H9 (cell line): ENCODE results near the gene LIMS1. TPM values are rescaled to one million over a fixed set of nuclear protein-coding genes. Genes with fewer than 3 reads are reported as not detected.

Experiments
- DNase-seq: peaks from one replicate; pipeline ENCODE4 v3.0.0-alpha.2; 2017
- H2AFZ ChIP-seq: one replicate; pipeline ENCODE4 v1.6.1; 2013; ENCODE audit warnings: mild to moderate bottlenecking, low read length, control low read depth, moderate library complexity
- H2AK5ac ChIP-seq: 2 replicates; pipeline ENCODE4 v1.6.1; 2013; ENCODE audit warnings: low read length, control low read depth, mixed read lengths; ENCODE audit not compliant: insufficient read length
- H2BK120ac ChIP-seq: one replicate; pipeline ENCODE4 v1.6.1; 2013; ENCODE audit warnings: low read depth, mild to moderate bottlenecking, low read length, control low read depth, inconsistent platforms; ENCODE audit not compliant: poor library complexity, severe bottlenecking
- H2BK12ac ChIP-seq: 2 replicates; pipeline ENCODE4 v1.6.1; 2013; ENCODE audit warnings: low read length, control low read depth, mixed read lengths, low read depth; ENCODE audit not compliant: insufficient read length
- H2BK15ac ChIP-seq: 2 replicates; pipeline ENCODE4 v1.6.1; 2013; ENCODE audit warnings: low read depth, low read length, control low read depth
- H2BK20ac ChIP-seq: one replicate; pipeline ENCODE4 v1.6.1; 2013; ENCODE audit warnings: low read depth, mild to moderate bottlenecking, low read length, control low read depth, inconsistent platforms; ENCODE audit not compliant: poor library complexity, severe bottlenecking
- H2BK5ac ChIP-seq: 2 replicates; pipeline ENCODE4 v1.6.1; 2013; ENCODE audit warnings: low read length, control low read depth, mixed read lengths; ENCODE audit not compliant: insufficient read length
- H3K14ac ChIP-seq: 2 replicates; pipeline ENCODE4 v1.6.1; 2013; ENCODE audit warnings: low read length, control low read depth; ENCODE audit not compliant: insufficient read depth
- H3K18ac ChIP-seq: 2 replicates; pipeline ENCODE4 v1.6.1; 2013; ENCODE audit warnings: low read depth, mild to moderate bottlenecking, mixed read lengths, low read length, control low read depth; ENCODE audit not compliant: insufficient read length
- H3K23ac ChIP-seq: 2 replicates; pipeline ENCODE4 v1.6.1; 2013; ENCODE audit warnings: low read length, control low read depth, mixed read lengths, low read depth; ENCODE audit not compliant: insufficient read length
- H3K23me2 ChIP-seq: 2 replicates; pipeline ENCODE4 v1.6.1; 2013; ENCODE audit warnings: low read depth, mild to moderate bottlenecking, mixed read lengths, low read length, control low read depth; ENCODE audit not compliant: insufficient read length, poor library complexity, severe bottlenecking
- H3K27ac ChIP-seq: 2 replicates; pipeline ENCODE4 v1.5.1; 2013; ENCODE audit warnings: low read length, control low read depth, mixed read lengths, low read depth; ENCODE audit not compliant: insufficient read length
- H3K27me3 ChIP-seq: 2 replicates; pipeline ENCODE4 v1.6.1; 2013; ENCODE audit warnings: low read length, control low read depth, inconsistent platforms; ENCODE audit not compliant: insufficient read depth
- H3K4ac ChIP-seq: 2 replicates; pipeline ENCODE4 v1.6.1; 2013; ENCODE audit warnings: low read depth, mild to moderate bottlenecking, control low read depth, inconsistent platforms, low read length, moderate library complexity
- H3K4me1 ChIP-seq: 2 replicates; pipeline ENCODE4 v1.6.1; 2013; ENCODE audit warnings: low read length, control low read depth, inconsistent platforms; ENCODE audit not compliant: insufficient read depth
- H3K4me2 ChIP-seq: 2 replicates; pipeline ENCODE4 v1.6.1; 2013; ENCODE audit warnings: low read length, control low read depth, mixed read lengths; ENCODE audit not compliant: insufficient read length, insufficient read depth
- H3K56ac ChIP-seq: 2 replicates; pipeline ENCODE4 v1.6.1; 2013; ENCODE audit warnings: low read depth, mild to moderate bottlenecking, mixed read lengths, low read length, control low read depth; ENCODE audit not compliant: insufficient read length
- H3K79me1 ChIP-seq: 2 replicates; pipeline ENCODE4 v1.6.1; 2013; ENCODE audit warnings: low read depth, mild to moderate bottlenecking, moderate library complexity, low read length, control low read depth, inconsistent platforms; ENCODE audit not compliant: insufficient read depth, poor library complexity, severe bottlenecking
- H3K79me2 ChIP-seq: 2 replicates; pipeline ENCODE4 v1.6.1; 2013; ENCODE audit warnings: low read length, control low read depth, inconsistent platforms; ENCODE audit not compliant: insufficient read depth
- H3K9ac ChIP-seq: 2 replicates; pipeline ENCODE4 v1.6.1; 2013; ENCODE audit warnings: low read length, control low read depth, mixed read lengths; ENCODE audit not compliant: insufficient read length; ENCODE audit errors: extremely low read depth
- H3K9me3 ChIP-seq: one replicate; pipeline ENCODE4 v1.6.1; 2013; ENCODE audit warnings: low read depth, low read length, inconsistent platforms; ENCODE audit not compliant: control insufficient read depth
- H3T11ph ChIP-seq: one replicate; pipeline ENCODE4 v1.6.1; 2013; ENCODE audit warnings: mild to moderate bottlenecking, low read length, control low read depth, inconsistent platforms
- H4K20me1 ChIP-seq: one replicate; pipeline ENCODE4 v1.6.1; 2013; ENCODE audit not compliant: control insufficient read depth, insufficient read length, insufficient read depth
- H4K5ac ChIP-seq: 2 replicates; pipeline ENCODE4 v1.6.1; 2013; ENCODE audit warnings: low read depth, mild to moderate bottlenecking, mixed read lengths, low read length, control low read depth; ENCODE audit not compliant: insufficient read length
- H4K8ac ChIP-seq: replicated peaks from 2 replicates; pipeline ENCODE4 v1.6.1; 2013; ENCODE audit warnings: low read length, control low read depth, mixed read lengths, low read depth; ENCODE audit not compliant: insufficient read length
- H4K91ac ChIP-seq: 2 replicates; pipeline ENCODE4 v1.6.1; 2013; ENCODE audit warnings: low read depth, mild to moderate bottlenecking, moderate library complexity, mixed read lengths, low read length, control low read depth; ENCODE audit not compliant: insufficient read length
- H3K27ac Mint-ChIP-seq, 3 experiments: 2 replicates in 2 of 3; 3 replicates in 1 of 3; pipeline ENCODE4 v1.8.0; 2020 to 2021; ENCODE audit warnings: mixed read lengths in 3 of 3, mild to moderate bottlenecking in 1 of 3, moderate library complexity in 1 of 3
- H3K27me3 Mint-ChIP-seq: 2 replicates; pipeline ENCODE4 v1.8.0; 2021; ENCODE audit warnings: low read depth, mild to moderate bottlenecking, moderate library complexity, mixed read lengths
- H3K36me3 Mint-ChIP-seq, 3 experiments: 2 replicates in 2 of 3; 3 replicates in 1 of 3; pipeline ENCODE4 v1.8.0; 2020 to 2021; ENCODE audit warnings: low read depth in 3 of 3, mixed read lengths in 3 of 3; ENCODE audit not compliant: insufficient read depth in 1 of 3
- H3K4me1 Mint-ChIP-seq, 2 experiments: 2 replicates each; pipeline ENCODE4 v1.8.0; 2020; ENCODE audit warnings: mixed read lengths in 2 of 2
- H3K4me3 Mint-ChIP-seq, 2 experiments: 2 replicates in 1 of 2; 3 replicates in 1 of 2; pipeline ENCODE4 v1.8.0; 2020 to 2021; ENCODE audit warnings: mild to moderate bottlenecking in 2 of 2, mixed read lengths in 2 of 2, moderate library complexity in 1 of 2
- H3K9me3 Mint-ChIP-seq, 2 experiments: 2 replicates in 1 of 2; 3 replicates in 1 of 2; pipeline ENCODE4 v1.8.0; 2020; ENCODE audit warnings: mild to moderate bottlenecking in 2 of 2, mixed read lengths in 2 of 2, moderate library complexity in 1 of 2
- WGBS: extraction: QIAGEN DNeasy Blood & Tissue Kit; methylation state at CpG from one replicate; pipeline ENCODE4 v1.1.7; 2013; ENCODE audit warnings: missing lambda C conversion rate, low lambda C conversion rate, mixed read lengths; ENCODE audit not compliant: insufficient read length; ENCODE audit errors: extremely low coverage; 5-methylcytosine and 5-hydroxymethylcytosine counted together
- total RNA-seq: library from RNA; stranded (reverse); gene quantifications from 2 replicates; pipeline ENCODE4 v1.2.1, GENCODE V29; 2021
- TF ChIP-seq, protein P1 (sequence below): fragments of 200-600 bp; sonication (generic); conservative IDR thresholded peaks from 3 replicates; pipeline ENCODE4 v1.8.0; 2021; ENCODE audit warnings: antibody characterized with exemption, mild to moderate bottlenecking

Gene LIMS1
- total RNA-seq, 1 experiment from 2014 or later: 37.7 TPM

GRCh38 chr2:108632332-108633160 lies 98.3 kb downstream of the LIMS1 start:
- no peak overlapping the region for H3K27ac ChIP-seq
- no peak overlapping the region for H4K91ac ChIP-seq
- Mint-ChIP-seq H3K27ac (peak overlapping the region in 1 of 3 experiments; percentile 47; a peak in 1 of 7 replicates), H3K9me3 (no peaks in the 10 kb centered on the region), H3K4me1 (peaks cover 17 to 31% of the 10 kb centered on the region in 2 experiments), H3K4me3 (no peak overlapping the region), H3K36me3 (no peaks in the 10 kb centered on the region), H3K27me3 (no peaks in the 10 kb centered on the region)
- no peaks in the 10 kb centered on the region for H3K27me3 ChIP-seq
- no peaks in the 10 kb centered on the region for H3K23me2 ChIP-seq
- no peak overlapping the region for H3K4ac ChIP-seq
- no peaks in the 10 kb centered on the region for H3K9me3 ChIP-seq
- no peaks in the 10 kb centered on the region for H4K20me1 ChIP-seq
- H2BK20ac ChIP-seq: no peak overlapping the region
- no peaks in the 10 kb centered on the region; the same call in 1 of the 2 replicates for H3K4me1 ChIP-seq
- H3K79me2 ChIP-seq: no peaks in the 10 kb centered on the region
- no peak overlapping the region for H2BK12ac ChIP-seq
- H2AK5ac ChIP-seq: no peak overlapping the region
- no peak overlapping the region for H2AFZ ChIP-seq
- no peak overlapping the region for H4K8ac ChIP-seq
- no peak overlapping the region for H3T11ph ChIP-seq
- H3K56ac ChIP-seq: no peak overlapping the region
- no peaks in the 10 kb centered on the region for H3K79me1 ChIP-seq
- H2BK120ac ChIP-seq: no peak overlapping the region
- no peak for DNase-seq
- TF ChIP-seq, protein P1, sequence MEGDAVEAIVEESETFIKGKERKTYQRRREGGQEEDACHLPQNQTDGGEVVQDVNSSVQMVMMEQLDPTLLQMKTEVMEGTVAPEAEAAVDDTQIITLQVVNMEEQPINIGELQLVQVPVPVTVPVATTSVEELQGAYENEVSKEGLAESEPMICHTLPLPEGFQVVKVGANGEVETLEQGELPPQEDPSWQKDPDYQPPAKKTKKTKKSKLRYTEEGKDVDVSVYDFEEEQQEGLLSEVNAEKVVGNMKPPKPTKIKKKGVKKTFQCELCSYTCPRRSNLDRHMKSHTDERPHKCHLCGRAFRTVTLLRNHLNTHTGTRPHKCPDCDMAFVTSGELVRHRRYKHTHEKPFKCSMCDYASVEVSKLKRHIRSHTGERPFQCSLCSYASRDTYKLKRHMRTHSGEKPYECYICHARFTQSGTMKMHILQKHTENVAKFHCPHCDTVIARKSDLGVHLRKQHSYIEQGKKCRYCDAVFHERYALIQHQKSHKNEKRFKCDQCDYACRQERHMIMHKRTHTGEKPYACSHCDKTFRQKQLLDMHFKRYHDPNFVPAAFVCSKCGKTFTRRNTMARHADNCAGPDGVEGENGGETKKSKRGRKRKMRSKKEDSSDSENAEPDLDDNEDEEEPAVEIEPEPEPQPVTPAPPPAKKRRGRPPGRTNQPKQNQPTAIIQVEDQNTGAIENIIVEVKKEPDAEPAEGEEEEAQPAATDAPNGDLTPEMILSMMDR: no peak
- no peak overlapping the region for H3K14ac ChIP-seq
- H3K9ac ChIP-seq: no peak overlapping the region
- no CpG with 5 or more reads among the region's 5 CpGs for WGBS
- no peak overlapping the region for H3K18ac ChIP-seq
- H4K5ac ChIP-seq: no peak overlapping the region
- H3K4me2 ChIP-seq: no peak overlapping the region
- no peak overlapping the region for H2BK15ac ChIP-seq
- no peak overlapping the region for H3K23ac ChIP-seq
- no peak overlapping the region for H2BK5ac ChIP-seq
